Stimulated activated CD4-positive, alpha-beta T cell treated with anti-CD3 and anti-CD28 coated beads, Interleukin-4, amount 100 ng/mL, for 4 hours (primary cell): ENCODE data around the gene DIP2B.

ENCODE experiments used
- DNase-seq, 2 experiments: peaks; one replicate each; pipeline ENCODE4 v3.0.0-alpha.2; 2020

Gene DIP2B

GRCh38 chr12:50581226-50582184 is 76.7 kb downstream of the DIP2B start:
- DNase-seq, result no peak

- DNase-seq, result no peak
Observed at GRCh38 chr12:50584135-50584534, 79.3 kb downstream of the DIP2B start.

- DNase-seq, result peak; percentile 10 to 18
Observed at GRCh38 chr12:50589650-50590435, 85.1 kb downstream of the DIP2B start.

- no peak for DNase-seq
Observed at GRCh38 chr12:50590869-50591268, 86.1 kb downstream of the DIP2B start.

DNA sequence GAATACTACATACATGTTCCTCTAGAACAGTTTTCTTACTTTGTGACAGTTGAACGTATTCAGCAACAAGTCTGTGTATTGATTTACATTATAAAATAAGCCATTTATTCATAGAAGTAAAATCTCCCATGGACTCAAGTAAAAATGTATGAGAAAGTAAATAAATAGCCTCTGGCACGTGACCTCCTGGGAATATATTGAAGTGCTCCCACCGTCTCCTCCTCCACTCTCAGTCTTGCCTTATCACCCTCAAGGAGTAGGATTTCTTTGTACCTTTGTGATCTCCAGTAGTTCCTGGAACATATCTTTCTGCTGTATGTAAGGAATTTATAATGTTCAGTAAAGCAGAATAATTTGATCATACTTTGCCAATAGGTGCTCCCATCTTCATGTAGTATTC is 90.9 kb downstream of the DIP2B start:
- DNase-seq, result no peak

- DNase-seq, result peak; percentile 29 to 73
Observed at GRCh38 chr12:50597200-50598195, 92.7 kb downstream of the DIP2B start.

GRCh38 chr12:50598321-50598862 is 93.6 kb downstream of the DIP2B start:
- no peak for DNase-seq

DNA sequence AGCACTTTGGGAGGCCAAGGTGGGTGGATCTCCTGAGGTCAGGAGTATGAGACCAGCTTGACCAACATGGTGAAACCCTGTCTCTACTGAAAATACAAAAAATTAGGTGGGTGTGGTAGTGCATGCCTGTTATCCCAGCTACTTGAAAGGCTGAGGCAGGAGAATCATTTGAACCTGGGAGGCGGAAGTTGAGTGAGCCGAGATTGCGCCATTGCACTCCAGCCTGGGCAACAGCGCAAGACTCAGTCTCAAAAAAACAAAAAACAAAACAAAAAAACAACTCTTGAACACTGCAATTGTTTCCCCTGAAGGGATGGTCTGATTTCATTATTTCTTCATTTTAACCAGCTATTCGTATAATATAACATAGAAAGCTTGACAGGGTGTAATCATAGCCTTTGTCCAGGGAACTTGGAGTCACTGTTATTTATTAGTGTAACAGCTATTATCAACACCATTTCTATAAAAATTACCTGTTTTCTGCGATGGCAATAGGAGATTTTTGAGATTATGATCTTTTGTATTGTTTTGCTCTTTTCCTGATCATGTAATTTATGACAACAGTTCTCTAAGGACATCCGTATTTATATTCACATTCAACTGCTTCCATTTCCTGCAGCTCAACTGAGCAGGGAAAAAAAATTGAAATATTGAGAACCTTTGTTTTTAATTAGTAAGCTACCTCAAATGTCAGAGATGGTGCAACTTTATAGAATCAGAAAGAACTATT is 94.7 kb downstream of the DIP2B start:
- no peak for DNase-seq

DNA sequence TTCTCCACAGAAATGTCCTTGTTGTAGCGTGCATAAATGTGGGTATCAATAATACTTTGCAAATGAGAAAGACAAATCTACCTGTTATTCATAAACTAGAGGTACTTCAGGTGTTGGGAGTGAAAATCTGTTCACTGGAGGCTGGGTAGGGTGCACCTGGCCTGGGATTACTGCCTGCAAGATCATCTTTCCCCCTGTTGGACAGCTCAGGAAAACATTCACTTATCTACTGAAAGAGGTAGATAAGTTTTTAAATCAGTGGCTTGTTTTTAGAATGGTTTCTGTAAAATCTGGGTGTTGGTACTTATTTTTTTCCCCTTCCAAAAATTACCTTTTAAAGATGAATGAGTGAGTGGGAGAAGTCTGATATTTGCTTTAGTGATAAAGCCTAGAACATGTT is 95.6 kb downstream of the DIP2B start:
- DNase-seq, result no peak

DNA sequence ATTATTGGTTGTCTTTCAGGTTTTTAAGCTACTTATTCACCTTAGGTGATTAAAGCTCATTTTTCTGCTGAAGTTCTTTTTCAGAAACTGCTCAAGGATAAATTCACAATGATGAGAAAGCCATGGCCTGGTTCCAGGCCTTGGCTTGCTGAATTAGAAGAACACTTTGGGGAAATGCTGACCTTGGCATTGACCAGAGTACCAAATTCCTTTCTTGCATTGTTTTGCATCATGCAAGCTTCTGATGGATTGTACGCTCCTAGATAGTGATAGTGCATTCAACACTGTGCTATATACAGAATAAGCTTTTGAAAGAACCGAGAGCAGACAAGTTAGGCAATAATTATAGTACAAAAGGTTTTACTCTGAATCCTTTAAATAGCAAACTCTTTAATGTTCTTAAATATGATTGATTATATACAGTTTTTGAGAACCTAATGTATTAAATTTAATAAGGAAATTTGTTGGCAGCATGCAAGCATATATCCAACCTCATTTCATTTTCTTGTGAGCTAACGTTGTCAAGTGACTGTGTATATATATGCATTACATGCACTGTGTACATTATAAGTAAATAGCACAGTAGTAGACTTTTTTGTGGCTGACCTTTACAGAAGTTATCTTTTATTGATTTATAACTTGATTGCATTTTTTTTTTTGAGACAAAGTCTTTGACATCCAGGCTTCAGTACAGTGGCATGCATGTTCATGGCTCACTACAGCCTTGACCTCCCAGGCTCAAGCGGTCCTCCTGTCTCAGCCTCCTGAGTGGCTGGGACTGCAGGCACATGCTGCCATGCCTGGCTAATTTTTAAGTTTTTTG is 99.2 kb downstream of the DIP2B start:
- no peak for DNase-seq

GRCh38 chr12:50604640-50604920 is 99.8 kb downstream of the DIP2B start:
- no peak for DNase-seq

DNA sequence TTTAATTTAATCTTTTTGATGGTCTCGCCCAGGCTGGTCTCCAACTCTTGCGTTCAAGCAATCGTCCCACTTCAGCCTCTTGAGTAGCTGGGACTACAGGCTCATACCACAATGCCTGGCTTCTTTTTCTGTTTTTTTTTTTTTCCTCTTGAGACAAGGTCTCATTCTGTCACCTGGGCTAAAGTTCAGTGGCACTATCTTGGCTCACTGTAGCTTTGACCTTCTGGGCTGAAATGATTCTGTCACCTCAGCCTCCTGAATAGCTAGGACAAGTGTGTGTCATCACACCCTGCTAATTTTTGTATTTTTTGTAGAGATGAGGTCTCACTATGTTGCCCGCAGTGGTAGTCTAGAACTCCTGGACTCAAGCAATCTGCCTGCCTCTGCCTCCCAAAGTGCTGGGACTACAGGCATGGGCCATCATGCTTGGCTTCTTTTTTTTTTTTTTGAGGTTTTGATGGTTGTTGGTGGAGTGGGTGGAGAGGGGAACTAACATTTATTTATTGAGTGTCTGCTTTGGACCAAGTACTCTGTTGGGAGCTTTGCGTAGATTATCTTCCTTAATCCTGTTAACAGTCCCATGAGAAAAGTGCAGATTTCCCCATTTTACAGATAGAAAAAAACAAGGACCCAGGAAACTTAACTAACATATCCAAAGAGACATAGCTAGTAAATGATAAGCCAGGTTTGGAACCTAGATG is 102.0 kb downstream of the DIP2B start:
- DNase-seq, result no peak

GRCh38 chr12:50609292-50609874 is 104.6 kb downstream of the DIP2B start:
- no peak for DNase-seq

- no peak for DNase-seq
Observed at GRCh38 chr12:50610171-50610570, 105.4 kb downstream of the DIP2B start.

DNA sequence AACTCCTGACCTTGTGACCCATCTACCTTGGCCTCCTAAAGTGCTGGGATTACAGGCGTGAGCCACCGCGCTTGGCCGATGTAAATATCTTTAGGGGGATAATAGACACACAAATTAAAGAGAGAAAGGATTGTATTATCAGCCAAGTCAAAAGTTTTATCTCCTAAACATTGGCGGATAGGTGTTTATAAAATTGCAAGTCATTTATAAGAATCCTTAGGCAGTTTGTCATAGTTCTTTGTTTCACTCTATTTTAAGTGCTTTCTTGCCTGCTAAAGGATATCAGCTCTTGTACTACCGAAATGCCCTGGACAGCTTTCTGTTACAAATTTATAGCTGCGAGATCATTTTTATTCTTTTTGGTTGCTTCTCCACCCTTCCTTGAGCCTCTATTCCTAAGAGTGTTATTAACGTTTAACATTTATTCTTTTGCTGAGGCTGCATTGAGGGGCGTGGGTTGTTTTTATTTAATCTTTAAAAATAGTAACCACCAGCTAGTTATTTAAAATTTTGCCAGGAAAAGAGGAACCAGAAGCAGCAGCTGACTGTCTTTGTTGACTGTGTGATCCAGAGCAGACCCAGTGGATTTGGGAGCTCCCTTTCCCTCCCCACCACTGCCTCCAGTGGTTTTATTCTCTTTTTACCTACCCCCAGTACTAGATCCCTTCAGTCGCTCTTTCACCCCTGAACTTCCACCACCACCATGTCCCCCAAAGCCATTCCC is 106.4 kb downstream of the DIP2B start:
- DNase-seq, result no peak

- no peak for DNase-seq
Observed at GRCh38 chr12:50612882-50613281, 108.1 kb downstream of the DIP2B start.

DNA sequence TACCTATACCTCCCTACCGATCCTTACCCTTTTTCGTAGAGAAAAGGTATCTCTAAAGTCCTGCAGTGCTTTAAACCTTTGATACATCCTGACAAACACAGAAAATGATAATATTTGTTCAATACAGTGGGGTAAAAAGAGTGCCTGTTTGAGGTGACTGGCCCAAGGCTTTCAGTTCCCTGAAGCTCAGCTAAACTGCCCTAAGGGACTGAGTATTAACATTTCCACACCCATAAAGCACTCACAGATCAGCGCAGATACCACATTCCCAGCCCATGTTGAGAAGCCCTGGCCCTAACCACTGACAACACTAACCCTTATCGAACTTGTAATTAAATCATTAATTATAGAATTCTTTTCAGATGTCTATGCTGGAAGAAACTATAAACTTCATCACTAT is 108.7 kb downstream of the DIP2B start:
- no peak for DNase-seq

- no peak for DNase-seq
Observed at GRCh38 chr12:50614167-50614759, 109.5 kb downstream of the DIP2B start.
